ENCODE results near the gene CRTAC1. TPM values are rescaled to one million over a fixed set of nuclear protein-coding genes. Genes with fewer than 3 reads are reported as not detected.

CRTAC1 gene
- total RNA-seq, 1 experiment from 2014 or later = 0.46 TPM

DNA sequence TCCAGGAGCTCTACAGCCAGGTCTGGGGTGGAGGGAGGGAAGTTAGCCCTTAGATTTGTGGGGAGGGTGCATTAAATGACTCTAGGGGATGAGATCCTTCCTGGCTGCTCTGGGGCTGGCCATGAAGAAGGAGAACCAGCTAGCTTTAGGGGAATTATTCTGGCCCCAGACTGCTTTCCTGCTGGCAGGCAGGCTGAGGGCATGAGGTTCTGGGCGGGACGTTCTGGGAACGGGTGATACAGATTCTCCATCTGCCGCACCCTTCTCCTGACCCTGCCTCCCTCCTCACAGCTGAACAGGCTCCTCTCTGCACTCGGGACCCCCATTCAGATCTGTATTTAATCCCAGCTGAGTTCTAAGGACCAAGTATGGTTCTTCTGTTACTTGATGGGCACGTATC lies 156.9 kb downstream of the CRTAC1 start:
- no peaks in the 10 kb centered on the region for H4K20me1 ChIP-seq (ENCODE audit: control insufficient read depth, insufficient read depth, insufficient read length)

More for the DNA sequence above, 156.9 kb downstream of the CRTAC1 start:
- Histone ChIP-seq H3K9me3 (ENCODE audit: control insufficient read depth, low read depth, low read length) (no peaks in the 10 kb centered on the region), H3K56ac (ENCODE audit: insufficient read length, low read depth, low read length) (no peak overlapping the region), H4K91ac (ENCODE audit: insufficient read length, low read depth, low read length) (no peak overlapping the region), H4K8ac (replicated peaks; ENCODE audit: insufficient read length, low read depth, low read length) (no peak overlapping the region), H3K14ac (ENCODE audit: insufficient read depth, low read length) (no peak overlapping the region; the same call in 1 of the 2 replicates), H2AFZ (ENCODE audit: low read length) (no peak overlapping the region), H3K23ac (ENCODE audit: insufficient read length, low read depth, low read length) (no peak overlapping the region), H3K4me2 (ENCODE audit: insufficient read depth, insufficient read length, low read length) (no peak overlapping the region), H2BK20ac (ENCODE audit: low read depth, low read length, poor library complexity, severe bottlenecking) (no peak overlapping the region), H2BK120ac (ENCODE audit: low read depth, low read length, poor library complexity, severe bottlenecking) (no peak overlapping the region), H2BK5ac (ENCODE audit: insufficient read length, low read length) (no peak overlapping the region), H3K4me1 (ENCODE audit: insufficient read depth, low read length) (peaks cover 2% of the 10 kb centered on the region), H2BK15ac (ENCODE audit: low read depth, low read length) (no peak overlapping the region), H3K18ac (ENCODE audit: insufficient read length, low read depth, low read length) (no peak overlapping the region), H3K79me2 (ENCODE audit: insufficient read depth, low read length) (no peaks in the 10 kb centered on the region), H4K5ac (ENCODE audit: insufficient read length, low read depth, low read length) (no peak overlapping the region), H2AK5ac (ENCODE audit: insufficient read length, low read length) (no peak overlapping the region), H3K27me3 (ENCODE audit: insufficient read depth, low read length) (no peaks in the 10 kb centered on the region), H3K23me2 (ENCODE audit: insufficient read length, low read depth, low read length, poor library complexity, severe bottlenecking) (no peaks in the 10 kb centered on the region), H3T11ph (ENCODE audit: low read length) (no peak overlapping the region), H3K4ac (ENCODE audit: low read depth, low read length) (no peak overlapping the region), H3K79me1 (ENCODE audit: insufficient read depth, low read depth, low read length, poor library complexity, severe bottlenecking) (no peaks in the 10 kb centered on the region), H3K27ac (ENCODE audit: insufficient read length, low read depth, low read length) (no peak overlapping the region), H2BK12ac (ENCODE audit: insufficient read length, low read depth, low read length) (no peak overlapping the region), H3K9ac (ENCODE audit: extremely low read depth, insufficient read length, low read length) (no peak overlapping the region)
- TF ChIP-seq, protein P1, sequence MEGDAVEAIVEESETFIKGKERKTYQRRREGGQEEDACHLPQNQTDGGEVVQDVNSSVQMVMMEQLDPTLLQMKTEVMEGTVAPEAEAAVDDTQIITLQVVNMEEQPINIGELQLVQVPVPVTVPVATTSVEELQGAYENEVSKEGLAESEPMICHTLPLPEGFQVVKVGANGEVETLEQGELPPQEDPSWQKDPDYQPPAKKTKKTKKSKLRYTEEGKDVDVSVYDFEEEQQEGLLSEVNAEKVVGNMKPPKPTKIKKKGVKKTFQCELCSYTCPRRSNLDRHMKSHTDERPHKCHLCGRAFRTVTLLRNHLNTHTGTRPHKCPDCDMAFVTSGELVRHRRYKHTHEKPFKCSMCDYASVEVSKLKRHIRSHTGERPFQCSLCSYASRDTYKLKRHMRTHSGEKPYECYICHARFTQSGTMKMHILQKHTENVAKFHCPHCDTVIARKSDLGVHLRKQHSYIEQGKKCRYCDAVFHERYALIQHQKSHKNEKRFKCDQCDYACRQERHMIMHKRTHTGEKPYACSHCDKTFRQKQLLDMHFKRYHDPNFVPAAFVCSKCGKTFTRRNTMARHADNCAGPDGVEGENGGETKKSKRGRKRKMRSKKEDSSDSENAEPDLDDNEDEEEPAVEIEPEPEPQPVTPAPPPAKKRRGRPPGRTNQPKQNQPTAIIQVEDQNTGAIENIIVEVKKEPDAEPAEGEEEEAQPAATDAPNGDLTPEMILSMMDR (conservative IDR thresholded peaks at IDR 0.05) = no peak
- Mint-ChIP-seq H3K4me1 (peaks cover 28 to 32% of the 10 kb centered on the region in 2 experiments), H3K9me3 (no peaks in the 10 kb centered on the region), H3K27ac (no peak overlapping the region), H3K36me3 (ENCODE audit: insufficient read depth in 1 of 3, low read depth in 3 of 3) (no peaks in the 10 kb centered on the region; a peak in 1 of 7 replicates), H3K27me3 (ENCODE audit: low read depth) (peaks cover 6% of the 10 kb centered on the region), H3K4me3 (no peak overlapping the region)
- DNase-seq = no peak
- WGBS (ENCODE audit: extremely low coverage, insufficient read length, low lambda C conversion rate) = no CpG with 5 or more reads among the region's 6 CpGs

All from H9 (cell line).